ENCODE results near the gene LSP1. TPM values are rescaled to one million over a fixed set of nuclear protein-coding genes. Genes with fewer than 3 reads are reported as not detected.

LSP1 gene
- total and polyA plus RNA-seq, 2 of the 8 experiments (the other 6 are each of a cell fraction or from before 2014, with no cell fraction given) = 0.03 TPM; not detected in 1

DNA sequence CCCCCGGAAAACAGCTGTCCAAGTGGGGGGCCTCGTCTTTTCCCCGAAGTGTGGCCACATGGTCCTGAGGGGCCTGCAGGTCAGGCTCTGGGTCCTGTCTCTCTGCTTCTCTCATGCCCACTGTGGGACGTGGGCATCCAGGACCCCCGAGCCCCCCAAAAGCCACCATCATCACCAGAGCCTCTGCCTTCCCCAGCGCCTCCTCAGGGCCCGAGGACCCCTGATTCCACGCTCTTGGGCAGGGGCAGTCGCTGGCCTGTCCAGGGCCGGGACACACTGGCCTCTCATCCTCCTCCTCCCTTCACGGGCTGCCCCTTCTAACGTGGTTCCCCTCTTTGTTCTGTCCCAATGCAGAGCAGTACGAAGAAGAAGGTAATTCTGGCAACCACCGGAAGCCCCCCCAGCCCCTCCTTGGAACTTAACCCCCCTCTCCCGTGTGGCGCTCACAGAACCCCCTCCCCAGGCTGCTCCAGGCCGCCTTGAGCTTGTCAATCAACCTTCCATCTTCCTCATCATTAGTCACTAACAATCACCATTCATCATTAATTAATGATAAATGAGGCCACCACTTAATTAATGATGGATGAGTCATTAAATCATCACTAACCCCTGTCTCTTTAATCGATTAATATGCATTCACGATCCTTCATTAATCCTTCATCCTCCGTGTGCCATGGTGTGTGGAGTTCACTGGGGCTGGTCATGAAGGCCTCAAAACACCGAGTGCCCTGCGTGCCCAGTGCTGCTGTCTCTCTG, 70.5 kb downstream of the LSP1 start:
- Histone ChIP-seq H3K23ac (ENCODE audit: insufficient read length) (no peak overlapping the region), H3K79me2 (ENCODE audit: control insufficient read depth in 1 of 2, insufficient read depth in 2 of 2, low read length in 2 of 2) (no peaks in the 10 kb centered on the region), H4K91ac (replicated peaks; ENCODE audit: insufficient read length, low read length) (no peak overlapping the region), H3K36me3 (ENCODE audit: control insufficient read depth in 2 of 4, insufficient read depth in 4 of 4, low read length in 3 of 4) (no peaks in the 10 kb centered on the region), H3K4ac (replicated peaks; ENCODE audit: insufficient read length, low read depth, low read length) (no peak overlapping the region), H2AK5ac (ENCODE audit: low read depth, low read length) (no peak overlapping the region), H2AFZ (ENCODE audit: low read length) (no peak overlapping the region), H2BK5ac (ENCODE audit: low read depth, low read length) (no peak overlapping the region), H2BK120ac (replicated peaks; ENCODE audit: low read depth, low read length) (no peak overlapping the region), H3K14ac (ENCODE audit: insufficient read length) (no peak overlapping the region), H3K56ac (replicated peaks; ENCODE audit: insufficient read length, low read depth, low read length) (no peak overlapping the region), H3K27me3 (replicated peaks in 1 of 4; ENCODE audit: control insufficient read depth in 3 of 4, extremely low read depth in 1 of 4, insufficient read depth in 3 of 4, low read length in 3 of 4) (no peaks in the 10 kb centered on the region), H4K8ac (ENCODE audit: extremely low read depth, insufficient read depth, low read length) (no peak overlapping the region), H3K9me3 (ENCODE audit: insufficient read depth in 2 of 2, low read depth in 1 of 2, low read length in 1 of 2) (no peaks in the 10 kb centered on the region), H3K18ac (ENCODE audit: extremely low read depth, low read length) (no peak overlapping the region), H2BK20ac (ENCODE audit: low read length) (no peak overlapping the region), H3K4me3 (ENCODE audit: extremely low read depth in 1 of 4, insufficient read depth in 2 of 4, low read depth in 3 of 4, low read length in 4 of 4) (no peak overlapping the region), H3K4me2 (ENCODE audit: insufficient read depth in 1 of 2, low read depth in 2 of 2, low read length in 2 of 2) (no peak overlapping the region), H3K79me1 (ENCODE audit: low read depth, low read length) (no peaks in the 10 kb centered on the region), H4K20me1 (replicated peaks in 1 of 2; ENCODE audit: control insufficient read depth in 1 of 2, insufficient read depth in 2 of 2, low read length in 2 of 2) (no peaks in the 10 kb centered on the region), H3K9ac (replicated peaks in 1 of 4; ENCODE audit: extremely low read depth in 1 of 4, low read depth in 3 of 4, low read length in 3 of 4) (no peak overlapping the region), H3K23me2 (ENCODE audit: low read depth, low read length) (no peaks in the 10 kb centered on the region), H2BK12ac (ENCODE audit: low read depth, low read length) (no peak overlapping the region), H3K27ac (ENCODE audit: low read depth, low read length) (no peak overlapping the region), H4K5ac (ENCODE audit: insufficient read length, low read depth, low read length) (no peak overlapping the region), H3K4me1 (replicated peaks in 1 of 4; ENCODE audit: control insufficient read depth in 3 of 4, insufficient read depth in 4 of 4, low read length in 3 of 4) (peaks cover 0 to 3% (median 0%) of the 10 kb centered on the region in 4 experiments; a peak in 3 of 7 replicates), H2BK15ac (ENCODE audit: low read length) (no peak overlapping the region)
- FAIRE-seq (no peak), DNase-seq (ENCODE audit: low read depth in 1 of 2, low spot score in 2 of 2) (no peak)
- ChIA-PET POLR2A (ENCODE audit: partially characterized antibody) (no interaction called here), CTCF (ENCODE audit: partially characterized antibody) (interaction anchor here (0.7 to 4.2 kb wide), 9 partner anchors 10 to 232 kb away, joined by 3 to 29 read pairs (median 12); partner anchors contain the start of gene PRR33)
- 89% methylated on average over 22 of the region's 22 CpGs; no CpG with 5 or more reads in 1 of the 2 experiments for WGBS, 2 experiments (ENCODE audit: extremely low coverage in 1 of 2, insufficient coverage in 1 of 2, insufficient read length in 1 of 2, insufficient replicate concordance in 2 of 2, low coverage in 1 of 2, low lambda C conversion rate in 2 of 2, missing lambda C conversion rate in 1 of 2)
- TF ChIP-seq SAP30 (IDR thresholded peaks at IDR 0.05; ENCODE audit: insufficient read depth, insufficient replicate concordance, low read length) (no peak), SP4 (IDR thresholded peaks at IDR 0.05; ENCODE audit: low read length) (no peak), GTF2F1 (IDR thresholded peaks at IDR 0.05; ENCODE audit: borderline replicate concordance, low read depth, low read length) (no peak), BRCA1 (IDR thresholded peaks at IDR 0.05; ENCODE audit: low read depth, low read length) (no peak), SRF (IDR thresholded peaks at IDR 0.05; ENCODE audit: low read depth, low read length) (no peak), SP1 (IDR thresholded peaks at IDR 0.05; ENCODE audit: low read depth, low read length) (no peak), KDM4A (IDR thresholded peaks at IDR 0.05; ENCODE audit: low read depth, low read length, severe bottlenecking) (no peak), ATF3 (IDR thresholded peaks at IDR 0.05; ENCODE audit: insufficient read depth, low read depth, low read length) (no peak), ATF2 (IDR thresholded peaks at IDR 0.05; ENCODE audit: low read length) (no peak), SIX5 (IDR thresholded peaks at IDR 0.05; ENCODE audit: low read depth, low read length) (no peak), CHD1 (IDR thresholded peaks at IDR 0.05; ENCODE audit: low read depth, low read length) (no peak)

All from H1 (cell line).